HG02943 (cell line): ENCODE data around the gene SC5D.

Experiments
- ATAC-seq: cut with Tn5 transposase; IDR thresholded peaks from one replicate; pipeline ENCODE4 v1.9.1; 2021; ENCODE audit warnings: mild to moderate bottlenecking, low read depth, moderate library complexity; ENCODE audit not compliant: unreplicated experiment

Gene SC5D

GRCh38 chr11:121351083-121351630 is 58.6 kb downstream of the SC5D start:
- ATAC-seq, result no peak

- no peak for ATAC-seq
Measured at GRCh38 chr11:121352251-121352891, 59.8 kb downstream of the SC5D start.

- no peak for ATAC-seq
Measured at GRCh38 chr11:121354192-121354591, 61.6 kb downstream of the SC5D start.

- no peak for ATAC-seq
Measured at GRCh38 chr11:121356357-121356756, 63.8 kb downstream of the SC5D start.
